HG03342 (cell line): Measurements from ENCODE around the gene COLEC11.
A peak's percentile ranks its signal among the peaks of the same experiment; 100 is the strongest.

Source experiments
- ATAC-seq: cut with Tn5 transposase; IDR thresholded peaks from one replicate; pipeline ENCODE4 v1.9.1; 2021; ENCODE audit warnings: mild to moderate bottlenecking, moderate library complexity; ENCODE audit not compliant: unreplicated experiment

The COLEC11 gene

DNA sequence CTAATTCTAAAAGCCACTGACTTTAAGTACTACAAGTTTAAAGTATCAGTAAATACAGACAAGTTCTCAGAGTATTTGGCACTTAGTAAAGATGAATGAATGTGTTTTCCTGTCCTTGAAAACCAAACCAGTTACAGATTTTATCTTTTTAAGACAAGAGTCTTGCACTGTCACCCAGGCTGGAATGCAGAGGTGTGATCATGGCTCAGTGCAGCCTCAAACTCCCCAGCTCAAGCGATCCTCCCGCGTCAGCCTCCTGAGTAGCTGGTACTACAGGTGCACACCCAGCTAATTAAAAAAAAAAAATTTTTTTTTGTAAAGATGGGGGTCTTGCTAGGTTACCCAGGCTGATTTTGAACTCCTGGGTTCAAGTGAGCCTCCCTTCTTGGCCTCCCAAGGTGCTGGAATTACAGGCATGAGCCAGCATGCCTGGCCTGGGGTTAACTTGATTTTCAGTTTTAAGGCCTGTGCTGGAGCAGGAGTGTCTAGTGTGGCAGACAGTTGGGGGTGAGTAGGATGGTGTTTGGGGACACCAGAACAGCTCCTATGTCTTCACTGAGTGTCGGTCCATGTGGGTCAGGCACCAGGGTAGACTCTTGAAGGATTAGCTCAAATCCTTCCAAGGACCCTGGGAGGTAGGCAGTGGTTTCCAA, 10.2 kb upstream of the COLEC11 start:
- no peak for ATAC-seq

DNA sequence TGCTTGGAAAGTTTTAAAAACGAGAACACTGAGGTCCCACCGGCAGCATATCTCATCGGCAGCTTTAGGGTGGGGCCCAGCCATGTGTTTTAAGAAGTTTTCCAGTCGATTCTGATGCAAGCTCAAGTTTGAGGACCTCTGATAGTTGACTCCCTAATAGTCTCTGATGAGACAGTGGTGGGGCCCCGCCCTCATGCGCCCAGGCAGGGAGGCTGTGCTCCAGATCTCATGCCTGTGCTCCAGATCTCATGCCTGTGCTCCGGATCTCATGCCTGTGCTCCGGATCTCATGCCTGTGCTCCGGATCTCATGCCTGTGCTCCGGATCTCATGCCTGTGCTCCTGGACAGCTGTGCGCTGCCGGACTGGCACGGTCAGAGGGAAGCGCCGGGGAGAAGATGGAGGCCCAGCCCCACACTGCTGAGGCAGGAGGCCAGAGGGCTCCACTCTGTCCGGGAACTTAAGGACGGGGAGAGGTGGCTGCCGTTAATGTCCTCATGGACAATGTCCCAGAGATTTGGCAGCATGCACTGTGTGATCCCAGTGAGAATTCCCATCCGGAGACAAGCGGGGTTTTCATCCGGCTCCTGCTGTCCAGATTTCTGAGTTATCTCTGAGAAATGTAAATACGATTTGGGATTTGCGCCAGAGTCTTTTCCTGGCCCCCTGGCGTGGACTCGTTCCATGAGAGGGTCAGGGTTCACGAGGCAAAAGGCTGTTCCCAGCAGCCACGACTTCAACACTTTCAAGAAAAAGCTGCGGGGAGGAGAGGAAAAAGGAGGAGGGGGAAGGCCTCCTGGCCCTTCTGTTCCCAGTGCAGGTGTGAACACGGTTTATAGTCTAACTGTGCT, 9.4 kb upstream of the COLEC11 start:
- no peak for ATAC-seq

DNA sequence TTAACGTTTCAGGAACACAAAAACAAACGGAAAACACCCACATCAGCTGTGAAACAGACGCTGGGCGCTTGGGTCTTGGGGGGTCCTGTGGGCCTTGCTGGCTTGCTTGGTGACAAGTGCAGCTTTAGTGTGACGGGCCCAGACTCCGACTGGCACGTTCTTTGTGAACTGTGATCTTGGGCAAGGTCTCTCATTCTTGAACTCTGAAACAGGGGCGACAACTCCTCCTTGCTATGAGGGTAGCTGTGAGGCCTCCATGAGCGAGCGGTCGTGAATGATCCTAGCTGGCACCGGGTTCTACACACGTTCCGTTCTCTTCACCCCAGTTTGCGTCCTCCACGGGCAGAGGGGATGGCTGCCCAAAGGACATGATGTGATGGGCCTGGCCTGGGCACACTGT, 8.7 kb upstream of the COLEC11 start:
- ATAC-seq, result no peak

DNA sequence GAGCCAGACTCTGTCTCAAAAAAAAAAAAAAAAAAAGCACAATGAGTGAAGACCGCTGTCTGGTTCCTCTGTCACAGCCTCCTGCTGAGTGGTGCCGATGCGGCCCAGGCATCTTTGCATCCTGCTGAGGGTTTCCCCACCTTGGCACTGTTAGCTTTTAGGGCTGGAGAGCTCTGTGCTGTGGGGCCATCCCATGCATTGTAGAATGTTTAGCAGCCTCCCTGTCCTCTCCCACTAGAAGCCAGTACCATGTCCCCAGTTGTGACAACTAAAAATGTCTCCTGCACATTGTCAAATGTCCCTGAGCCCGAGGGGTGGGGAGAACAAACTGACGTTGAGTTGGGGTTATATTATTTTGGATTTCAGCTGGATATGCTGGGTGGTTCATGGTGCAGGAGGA, 7.9 kb upstream of the COLEC11 start:
- no peak for ATAC-seq

DNA sequence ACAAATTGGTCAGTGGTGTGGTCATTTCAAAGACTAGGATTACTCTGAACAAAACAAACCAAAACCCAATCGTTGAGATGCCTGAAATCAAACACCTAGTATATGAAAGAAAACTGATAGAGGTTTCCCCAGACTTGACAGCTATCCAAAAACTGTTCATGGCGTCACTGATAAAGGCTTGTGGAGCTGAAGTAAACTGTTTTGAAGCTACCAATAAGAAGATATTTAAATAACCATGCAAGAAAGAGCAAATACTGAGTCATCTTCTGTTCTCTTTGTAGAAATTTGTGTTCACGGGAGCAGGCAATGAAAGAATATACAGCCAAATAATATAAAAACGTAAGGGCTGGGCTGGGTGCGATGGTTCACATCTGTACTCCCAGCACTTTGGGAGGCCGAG, 7.5 kb upstream of the COLEC11 start:
- ATAC-seq, result no peak

DNA sequence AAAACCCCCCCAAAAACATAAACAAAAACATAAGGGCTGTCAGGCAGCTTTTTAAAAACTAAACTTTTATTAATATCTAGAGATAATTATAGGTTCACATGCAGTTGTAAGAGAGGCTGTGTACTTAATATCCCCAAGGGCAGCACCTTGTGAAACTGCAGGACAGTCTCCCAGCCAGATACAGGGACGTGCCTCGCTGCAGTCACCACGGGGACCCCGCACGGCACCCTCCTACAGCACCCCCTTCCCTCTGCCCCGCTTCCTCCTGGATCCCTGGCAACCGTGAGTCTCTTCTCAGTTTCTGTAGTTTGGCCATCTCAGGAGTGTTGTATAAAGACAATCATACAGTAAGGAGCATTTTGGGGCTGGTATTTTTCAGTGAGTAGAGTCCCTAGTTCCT, 6.8 kb upstream of the COLEC11 start:
- no peak for ATAC-seq

DNA sequence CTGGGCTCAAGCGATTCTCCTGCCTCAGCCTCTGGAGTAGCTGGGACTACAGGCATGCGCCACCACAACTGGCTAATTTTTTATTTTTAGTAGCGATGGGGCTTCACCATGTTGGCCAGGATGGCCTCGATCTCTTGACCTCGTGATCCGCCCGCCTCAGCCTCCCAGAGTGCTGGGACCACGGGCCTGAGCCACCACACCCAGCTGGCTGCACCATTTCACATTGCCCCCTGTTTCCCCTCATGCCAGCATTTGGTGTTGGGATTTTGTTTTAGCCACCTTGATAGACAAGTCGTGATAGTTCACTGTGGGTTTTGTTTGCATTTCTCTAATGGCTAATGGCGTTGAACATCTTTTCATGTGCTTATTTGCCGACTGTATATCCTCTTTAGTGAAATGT, 5.8 kb upstream of the COLEC11 start:
- no peak for ATAC-seq

DNA sequence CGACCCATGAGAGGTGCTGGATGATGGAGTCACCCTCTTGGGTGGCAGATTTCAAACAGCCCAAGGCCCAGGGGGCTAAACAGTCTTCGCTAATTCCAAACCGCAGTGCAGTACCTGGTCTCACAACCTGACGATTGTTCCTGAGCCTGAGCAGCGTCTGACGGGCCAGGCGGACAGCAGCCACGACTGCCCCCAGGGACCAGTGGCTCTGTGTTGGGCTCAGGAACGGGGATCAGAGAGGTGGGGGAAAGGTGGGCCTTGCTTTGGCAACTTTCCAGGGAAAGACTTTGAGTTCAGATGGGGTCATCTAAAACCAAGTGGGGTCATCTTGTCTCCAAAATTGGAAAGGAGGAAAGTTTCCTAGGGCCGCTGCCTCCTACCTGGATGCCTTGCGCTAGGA, 492 bp downstream of the COLEC11 start:
- no peak for ATAC-seq

DNA sequence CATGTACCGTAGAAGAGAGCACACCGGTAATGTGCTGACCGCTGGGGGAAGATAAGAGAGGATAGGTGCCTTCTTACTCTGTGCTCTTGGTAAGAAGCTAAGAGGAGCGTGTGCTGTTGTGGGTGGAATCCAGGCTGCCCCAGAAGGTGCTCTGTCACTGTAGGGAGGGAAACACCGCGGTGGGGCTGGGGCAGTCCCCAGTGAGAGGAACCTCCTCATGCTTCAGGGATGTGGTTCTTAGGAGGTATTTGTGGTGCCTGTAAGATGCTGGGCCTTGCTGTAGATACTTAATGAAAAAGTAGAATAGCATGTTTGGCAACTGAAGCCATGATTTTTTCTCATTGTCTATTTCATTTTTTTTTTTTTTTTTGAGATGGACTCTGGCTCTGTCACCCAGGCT, 1.1 kb downstream of the COLEC11 start:
- peak; percentile 83 for ATAC-seq

DNA sequence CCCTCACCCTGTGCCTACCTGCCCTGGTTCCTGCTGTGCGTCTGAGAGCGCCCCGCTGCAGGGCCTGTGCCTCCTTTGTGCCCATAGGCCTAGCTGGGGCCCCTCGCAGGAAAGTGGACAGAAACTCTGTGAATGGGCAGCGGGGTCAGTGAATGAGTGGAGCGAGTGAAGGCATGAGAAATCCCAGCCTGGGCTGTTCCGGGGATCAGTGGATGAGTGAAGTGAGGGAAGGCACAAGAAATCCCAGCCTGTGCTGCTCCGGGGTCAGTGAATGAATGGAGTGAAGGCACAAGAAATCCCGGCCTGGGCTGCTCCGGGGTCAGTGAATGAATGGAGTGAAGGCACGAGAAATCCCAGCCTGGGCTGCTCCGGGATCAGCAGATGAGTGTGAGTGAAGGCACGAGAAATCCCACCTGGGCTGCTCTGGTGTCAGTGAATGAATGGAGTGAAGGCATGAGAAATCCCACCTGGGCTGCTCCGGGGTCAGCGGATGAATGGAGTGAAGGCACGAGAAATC, 2.0 kb downstream of the COLEC11 start:
- ATAC-seq, result no peak

DNA sequence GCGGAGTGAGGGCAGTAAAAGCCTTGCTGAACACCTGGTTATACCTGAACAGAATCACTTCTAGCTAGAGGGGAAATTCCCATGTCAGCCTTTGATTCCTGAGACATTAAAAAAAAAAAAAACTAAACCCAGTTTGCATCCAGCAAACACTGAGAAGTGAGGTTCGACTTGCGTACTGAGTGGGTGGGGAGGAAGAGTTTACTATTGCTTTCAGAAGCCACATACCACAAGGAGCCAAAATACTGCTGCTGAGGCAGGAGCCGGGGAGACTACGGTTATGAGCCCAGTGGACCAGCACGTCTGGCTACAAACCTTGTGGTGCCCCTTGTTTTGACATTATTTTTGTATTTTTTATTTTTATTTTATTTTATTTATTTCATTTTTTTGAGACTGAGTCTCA, 2.7 kb downstream of the COLEC11 start:
- ATAC-seq, result peak; percentile 48

DNA sequence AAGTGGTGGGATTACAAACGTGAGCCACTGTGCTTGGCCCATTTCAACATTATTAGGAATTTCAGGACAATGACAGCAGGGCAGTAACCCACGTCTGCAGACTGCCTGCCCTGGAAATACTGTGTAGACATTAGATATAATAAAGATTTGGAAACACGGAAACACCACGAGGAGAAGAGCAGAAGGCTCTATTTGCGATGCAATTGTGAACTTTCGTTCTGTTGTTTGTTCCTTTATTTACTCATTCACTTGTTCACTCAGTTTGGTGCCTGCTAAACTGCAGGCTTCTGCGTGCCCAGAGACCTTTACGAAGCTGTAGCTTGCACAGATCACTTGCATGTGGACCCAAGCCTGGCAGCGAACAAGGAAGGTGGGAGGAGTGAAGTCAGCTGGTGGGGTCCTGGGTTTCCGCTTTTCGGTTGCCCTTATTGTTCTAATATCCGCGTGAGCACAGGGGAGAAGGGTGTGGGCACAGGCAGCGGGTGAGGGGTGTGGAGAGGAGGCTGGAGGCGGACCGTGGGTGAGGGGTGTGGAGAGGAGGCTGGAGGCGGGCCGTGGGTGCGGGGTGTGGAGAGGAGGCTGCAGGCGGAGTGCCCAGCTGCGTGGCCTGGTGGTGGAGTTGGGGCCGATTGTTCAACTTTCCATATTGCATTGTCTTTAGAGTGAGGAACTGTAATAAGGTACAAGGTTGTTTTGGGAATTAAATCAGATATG, 3.4 kb downstream of the COLEC11 start:
- no peak for ATAC-seq

DNA sequence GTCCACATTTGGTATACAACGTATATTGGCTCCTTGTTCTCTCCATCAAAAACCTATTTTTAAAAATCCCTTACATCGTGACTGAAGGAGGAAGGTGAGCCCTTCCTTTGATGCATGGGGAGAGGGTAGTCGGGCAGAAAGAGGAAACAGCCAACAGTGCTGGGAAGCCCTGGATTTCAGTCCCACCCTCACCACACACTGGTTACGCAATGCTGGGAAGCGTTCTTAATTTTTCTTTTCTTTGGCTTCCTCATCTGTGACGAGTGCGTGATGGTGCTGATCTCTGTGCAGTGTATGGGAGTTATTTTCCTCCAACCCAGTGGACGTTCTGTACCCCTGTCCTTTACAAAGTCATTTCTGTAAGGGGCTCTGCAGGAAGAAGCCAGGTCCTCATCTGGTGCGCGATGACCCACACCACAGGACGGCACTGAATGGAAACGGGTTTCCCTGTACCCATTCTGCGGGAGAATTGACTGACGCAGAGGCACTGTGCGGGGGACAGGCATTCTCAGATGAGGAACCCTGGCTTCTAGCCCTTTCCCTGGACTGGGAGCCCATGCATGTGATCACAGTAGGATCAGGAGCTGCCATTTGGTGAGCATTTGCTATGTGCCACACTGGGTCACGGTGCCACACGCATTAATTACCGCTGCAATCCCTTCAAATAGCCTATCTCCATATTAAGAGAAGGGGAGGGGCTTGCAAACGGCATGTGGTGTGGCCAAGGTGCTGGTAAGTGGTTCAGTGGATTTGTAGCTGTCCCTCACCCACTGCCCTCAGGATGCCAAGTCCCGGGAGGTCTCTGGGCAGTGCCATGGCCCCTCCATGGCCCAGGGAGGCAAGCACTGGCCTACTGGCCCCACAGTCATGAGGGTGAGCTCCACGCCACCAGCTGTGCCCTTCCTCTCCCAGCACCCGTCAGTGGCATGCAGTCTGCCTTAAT, 4.3 kb downstream of the COLEC11 start:
- ATAC-seq, result no peak

DNA sequence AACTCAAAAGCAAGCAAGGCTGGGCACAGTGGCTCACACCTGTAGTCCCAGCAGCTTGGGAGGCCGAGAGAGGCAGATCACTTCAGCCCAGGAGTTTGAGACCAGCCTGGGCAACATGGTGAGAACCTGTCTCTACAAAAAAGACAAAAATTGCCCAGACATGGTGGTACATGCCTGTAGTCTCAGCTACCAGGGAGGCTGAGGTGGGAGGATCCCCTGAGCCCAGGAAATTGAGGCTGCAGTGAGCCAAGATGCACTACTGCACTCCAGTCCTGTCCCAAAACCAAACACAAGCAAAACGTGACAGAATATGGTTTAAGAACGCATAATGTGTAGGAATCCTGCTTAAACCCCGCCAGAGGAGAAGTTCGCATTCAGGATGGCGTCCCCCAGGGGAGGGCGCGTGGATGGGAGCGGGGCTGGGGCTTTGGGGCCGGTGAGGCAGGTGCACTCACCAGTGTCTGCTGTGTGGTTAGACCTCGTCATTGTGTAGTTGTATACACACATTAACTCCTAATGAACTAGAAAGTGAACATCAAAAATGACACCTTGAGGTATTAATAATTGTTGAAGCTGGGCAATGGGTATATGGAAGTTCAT, 5.4 kb downstream of the COLEC11 start:
- ATAC-seq, result no peak

DNA sequence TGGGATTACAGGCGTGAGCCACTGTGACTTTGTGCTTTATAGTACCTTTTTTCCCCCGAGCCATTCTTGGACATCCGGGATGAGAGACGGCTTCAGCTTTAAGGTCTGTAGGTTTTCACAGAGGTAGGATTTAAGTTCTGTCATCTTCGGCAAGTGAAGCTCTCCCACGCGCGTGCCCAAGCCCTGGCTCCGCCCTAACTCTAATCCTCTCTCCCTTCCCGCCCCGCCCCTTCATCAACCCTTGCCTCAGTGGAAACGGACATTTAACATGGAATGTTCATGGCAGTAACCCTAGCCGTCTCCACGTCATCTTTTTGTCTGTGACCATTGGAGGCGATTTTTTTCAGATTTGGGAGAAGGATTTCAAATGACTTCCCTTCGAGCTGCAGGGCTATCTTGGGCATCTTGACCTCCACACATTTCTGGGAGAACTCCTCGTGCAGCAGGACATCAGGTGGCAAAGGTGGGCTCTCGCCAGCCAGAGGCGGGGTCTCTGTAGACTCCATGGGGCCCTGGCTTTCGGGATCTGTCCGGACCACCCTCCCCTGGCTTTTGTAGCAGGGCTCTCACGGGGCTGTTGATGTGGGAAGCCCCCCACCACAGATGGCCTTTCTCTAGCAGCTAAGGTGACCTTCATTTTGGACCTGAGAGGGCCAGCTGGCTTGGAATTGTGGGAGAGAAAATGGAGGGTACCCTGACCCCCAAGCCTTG, 6.8 kb downstream of the COLEC11 start:
- no peak for ATAC-seq

DNA sequence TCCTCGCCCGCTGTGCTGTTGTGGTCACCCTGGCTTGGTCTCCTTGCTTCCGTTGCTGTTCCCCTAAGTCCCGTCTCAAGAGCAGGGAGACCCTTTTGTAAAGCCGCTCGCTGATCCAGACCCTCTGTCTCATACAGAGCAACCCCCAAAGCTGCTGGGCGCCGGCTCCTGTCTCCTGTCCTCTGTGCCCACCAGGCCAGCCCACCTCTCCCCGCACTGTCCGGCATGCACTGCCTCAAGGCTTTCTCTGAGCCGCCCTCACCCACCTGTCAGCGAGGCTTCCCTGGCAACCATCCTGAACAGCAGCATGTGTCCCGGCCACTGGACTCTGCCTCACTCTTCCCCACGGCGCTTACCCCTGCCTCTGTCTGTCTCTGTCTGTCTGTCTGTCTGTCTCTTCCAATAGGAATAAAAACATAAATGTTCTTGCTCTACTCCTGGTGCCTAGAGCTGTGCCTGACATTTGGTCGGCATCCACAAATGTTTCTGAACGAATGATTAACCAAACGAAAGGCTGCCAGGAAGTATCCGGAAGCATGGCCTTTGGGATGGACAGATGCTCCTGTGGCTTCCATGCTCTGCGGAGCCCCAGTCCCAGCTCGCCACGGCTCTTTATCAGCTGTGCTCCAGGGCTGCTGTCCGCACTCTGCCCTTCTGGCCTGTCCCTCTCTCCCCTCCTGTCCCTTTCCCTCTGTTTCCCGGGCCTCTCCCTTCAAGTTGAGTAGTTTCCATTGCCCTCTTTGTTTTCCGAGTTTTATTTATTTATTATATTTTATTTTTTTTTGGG, 7.8 kb downstream of the COLEC11 start:
- ATAC-seq, result no peak

DNA sequence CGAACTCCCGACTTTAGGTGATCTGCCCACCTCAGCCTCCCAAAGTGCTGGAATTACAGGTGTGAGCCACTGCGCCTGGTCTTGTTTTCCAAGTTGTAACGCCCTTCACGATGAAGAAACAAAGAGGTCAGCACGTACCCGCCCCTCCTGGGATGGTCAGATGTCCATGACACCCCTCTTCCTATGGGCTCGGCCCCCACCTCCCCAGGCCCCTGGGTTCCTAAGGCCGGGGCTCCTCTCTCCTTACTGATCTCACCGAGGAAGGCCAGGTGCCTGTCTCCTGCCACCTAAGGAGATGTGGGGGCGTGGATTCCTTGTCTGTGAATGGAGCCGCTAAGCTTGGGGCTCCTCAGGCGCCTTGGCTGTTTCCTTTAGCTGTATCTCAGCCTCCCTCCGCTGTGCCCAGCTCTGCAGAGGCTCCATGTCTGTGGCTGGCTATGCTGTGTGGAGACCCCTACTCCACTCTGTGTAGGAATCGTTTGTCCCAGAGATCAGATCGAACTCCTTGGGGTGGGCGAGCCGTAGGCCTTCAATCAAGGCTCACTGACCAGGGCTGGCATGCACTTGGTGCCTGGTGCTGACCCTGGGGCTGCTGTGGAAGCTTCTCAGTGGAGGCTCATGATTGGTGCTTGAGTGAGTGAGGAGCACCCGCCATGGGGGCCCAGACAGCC, 8.8 kb downstream of the COLEC11 start:
- no peak for ATAC-seq

DNA sequence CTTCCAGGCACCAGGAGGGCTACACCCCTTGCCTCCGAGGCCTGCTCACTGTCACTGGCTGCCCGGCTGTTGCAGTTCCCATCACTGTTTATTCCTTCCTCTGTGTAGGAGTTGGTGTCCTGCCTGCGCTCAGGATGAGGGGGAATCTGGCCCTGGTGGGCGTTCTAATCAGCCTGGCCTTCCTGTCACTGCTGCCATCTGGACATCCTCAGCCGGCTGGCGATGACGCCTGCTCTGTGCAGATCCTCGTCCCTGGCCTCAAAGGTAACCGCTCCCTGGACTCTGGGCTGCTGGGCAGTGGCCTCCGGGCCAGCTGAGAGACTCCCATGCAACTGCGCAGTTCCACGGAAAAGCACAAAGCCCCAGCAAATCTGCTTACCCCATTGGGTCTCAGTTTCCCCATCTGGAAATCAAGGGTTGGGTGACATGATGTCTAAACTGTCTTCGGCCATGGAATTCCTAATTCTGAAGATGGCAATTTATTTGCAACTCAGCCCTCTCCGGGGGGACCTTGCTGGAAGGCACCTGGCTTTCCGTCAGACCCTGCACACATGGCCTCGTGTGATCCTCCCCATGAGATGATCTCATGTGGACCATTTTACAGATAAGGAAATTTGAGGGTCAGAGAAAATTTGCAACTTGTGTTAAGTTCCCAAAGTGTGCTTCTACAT, 9.4 kb downstream of the COLEC11 start:
- ATAC-seq, result no peak
